ENCODE results near the gene PDPK1. TPM values are rescaled to one million over a fixed set of nuclear protein-coding genes. Genes with fewer than 3 reads are reported as not detected.

Gene PDPK1
- total and polyA plus RNA-seq, 4 donors, result 12.1 to 28.1 (median 18.2) TPM

GRCh38 chr16:2513405-2514332 lies 24.2 kb upstream of the PDPK1 start, which contains the start of gene ATP6V0C:
ATP6V0C (plus strand) TSS chr16:2513952; CDS start chr16:2514104, 152 bp downstream.
- Histone ChIP-seq H3K4me3 (ENCODE audit: low read depth in 1 of 3, low read length in 3 of 3) (peak within 1 kb of the TSS; percentile 56 to 92 (median 91)), H3K27me3 (ENCODE audit: control insufficient read depth in 4 of 4, insufficient read depth in 4 of 4, low read length in 3 of 4) (no peaks in the 10 kb centered on the region), H3K36me3 (ENCODE audit: control insufficient read depth in 4 of 4, insufficient read depth in 3 of 4, low read depth in 1 of 4, low read length in 3 of 4) (no peaks in the 10 kb centered on the region), H3K27ac (ENCODE audit: low read depth in 1 of 2, low read length in 2 of 2) (peak within 1 kb of the TSS; percentile 96 to 97), H3K9ac (ENCODE audit: low read depth in 1 of 2, low read length in 2 of 2) (peak within 1 kb of the TSS; percentile 81 to 83), H3K4me1 (ENCODE audit: control insufficient read depth in 4 of 4, insufficient read depth in 4 of 4, low read length in 3 of 4) (peaks cover 15 to 50% (median 44%) of the 10 kb centered on the region in 4 donors), H3K9me3 (ENCODE audit: control insufficient read depth in 4 of 4, low read length in 3 of 4) (no peaks in the 10 kb centered on the region)
- TF ChIP-seq YY1 (IDR thresholded peaks at IDR 0.05) (peak; percentile 97), CTCF (IDR thresholded peaks at IDR 0.05; ENCODE audit: low read depth, low read length, missing input control) (no peak), JUND (IDR thresholded peaks at IDR 0.05) (no peak), GABPA (IDR thresholded peaks at IDR 0.05 in 1 of 2, conservative IDR thresholded peaks at IDR 0.05 in 1 of 2) (no peak), SP1 (IDR thresholded peaks at IDR 0.05) (peak; percentile 26), RXRA (IDR thresholded peaks at IDR 0.05) (no peak), FOXA1 (IDR thresholded peaks at IDR 0.05) (no peak), HNF4G (IDR thresholded peaks at IDR 0.05) (no peak)
- peak; percentile 95 for DNase-seq (ENCODE audit: low spot score)
- 2% methylated on average over 122 of the region's 122 CpGs for WGBS

GRCh38 chr16:2514333-2515179 lies 23.3 kb upstream of the PDPK1 start:
- no peaks in the 10 kb centered on the region for H3K27me3 ChIP-seq (ENCODE audit: control insufficient read depth in 4 of 4, insufficient read depth in 4 of 4, low read length in 3 of 4)
- H3K4me1 ChIP-seq (ENCODE audit: control insufficient read depth in 4 of 4, insufficient read depth in 4 of 4, low read length in 3 of 4), result peaks cover 22 to 59% (median 53%) of the 10 kb centered on the region in 4 donors

GRCh38 chr16:2515180-2515851 lies 22.5 kb upstream of the PDPK1 start:
- 32% methylated on average over 14 of the region's 14 CpGs for WGBS
- peaks cover 0 to 2% (median 0%) of the 10 kb centered on the region in 4 donors for H3K36me3 ChIP-seq (ENCODE audit: control insufficient read depth in 4 of 4, insufficient read depth in 3 of 4, low read depth in 1 of 4, low read length in 3 of 4)
- peaks cover 23 to 63% (median 54%) of the 10 kb centered on the region in 4 donors for H3K4me1 ChIP-seq (ENCODE audit: control insufficient read depth in 4 of 4, insufficient read depth in 4 of 4, low read length in 3 of 4)
- no peaks in the 10 kb centered on the region for H3K27me3 ChIP-seq (ENCODE audit: control insufficient read depth in 4 of 4, insufficient read depth in 4 of 4, low read length in 3 of 4)
- peak overlapping the region; percentile 96 to 97 for H3K27ac ChIP-seq (ENCODE audit: low read depth in 1 of 2, low read length in 2 of 2)
- DNase-seq (ENCODE audit: low spot score), result peak; percentile 73
- H3K9ac ChIP-seq (ENCODE audit: low read depth in 1 of 2, low read length in 2 of 2), result peak overlapping the region; percentile 81 to 83
- no peaks in the 10 kb centered on the region for H3K9me3 ChIP-seq (ENCODE audit: control insufficient read depth in 4 of 4, low read length in 3 of 4)
- peak overlapping the region; percentile 56 to 92 (median 91) for H3K4me3 ChIP-seq (ENCODE audit: low read depth in 1 of 3, low read length in 3 of 3)
- TF ChIP-seq HNF4G (IDR thresholded peaks at IDR 0.05) (no peak), FOXA1 (IDR thresholded peaks at IDR 0.05) (no peak), CTCF (IDR thresholded peaks at IDR 0.05; ENCODE audit: low read depth, low read length, missing input control) (no peak), NR2F2 (IDR thresholded peaks at IDR 0.05) (no peak), REST (IDR thresholded peaks at IDR 0.05) (no peak), FOXA2 (IDR thresholded peaks at IDR 0.05) (no peak), HNF4A (conservative IDR thresholded peaks at IDR 0.05) (no peak), RAD21 (IDR thresholded peaks at IDR 0.05) (no peak), JUND (IDR thresholded peaks at IDR 0.05) (no peak)

More at GRCh38 chr16:2514333-2515179, 23.3 kb upstream of the PDPK1 start:
- Histone ChIP-seq H3K4me3 (ENCODE audit: low read depth in 1 of 3, low read length in 3 of 3) (peak overlapping the region; percentile 56 to 92 (median 91)), H3K9ac (ENCODE audit: low read depth in 1 of 2, low read length in 2 of 2) (peak overlapping the region; percentile 81 to 83), H3K36me3 (ENCODE audit: control insufficient read depth in 4 of 4, insufficient read depth in 3 of 4, low read depth in 1 of 4, low read length in 3 of 4) (peaks cover 0 to 2% (median 0%) of the 10 kb centered on the region in 4 donors), H3K9me3 (ENCODE audit: control insufficient read depth in 4 of 4, low read length in 3 of 4) (no peaks in the 10 kb centered on the region), H3K27ac (ENCODE audit: low read depth in 1 of 2, low read length in 2 of 2) (peak overlapping the region; percentile 96 to 97)
- WGBS, result under 1% methylated on average over 63 of the region's 63 CpGs
- TF ChIP-seq JUND (IDR thresholded peaks at IDR 0.05), result no peak
- TF ChIP-seq HNF4G (IDR thresholded peaks at IDR 0.05), result no peak
- TF ChIP-seq, protein P1, sequence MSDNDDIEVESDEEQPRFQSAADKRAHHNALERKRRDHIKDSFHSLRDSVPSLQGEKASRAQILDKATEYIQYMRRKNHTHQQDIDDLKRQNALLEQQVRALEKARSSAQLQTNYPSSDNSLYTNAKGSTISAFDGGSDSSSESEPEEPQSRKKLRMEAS (IDR thresholded peaks at IDR 0.05), result no peak
- TF ChIP-seq YY1 (IDR thresholded peaks at IDR 0.05), result no peak
- peak in 1 of 2 donors; percentile 22 for TF ChIP-seq GABPA (IDR thresholded peaks at IDR 0.05 in 1 of 2, conservative IDR thresholded peaks at IDR 0.05 in 1 of 2)
- DNase-seq (ENCODE audit: low spot score), result no peak
